HG02678 (cell line): ENCODE data around the gene FAAP100.

Experiments used
- ATAC-seq: cut with Tn5 transposase; IDR thresholded peaks from one replicate; pipeline ENCODE4 v1.9.1; 2021; ENCODE audit warnings: mild to moderate bottlenecking, moderate library complexity; ENCODE audit not compliant: unreplicated experiment

Gene FAAP100

DNA sequence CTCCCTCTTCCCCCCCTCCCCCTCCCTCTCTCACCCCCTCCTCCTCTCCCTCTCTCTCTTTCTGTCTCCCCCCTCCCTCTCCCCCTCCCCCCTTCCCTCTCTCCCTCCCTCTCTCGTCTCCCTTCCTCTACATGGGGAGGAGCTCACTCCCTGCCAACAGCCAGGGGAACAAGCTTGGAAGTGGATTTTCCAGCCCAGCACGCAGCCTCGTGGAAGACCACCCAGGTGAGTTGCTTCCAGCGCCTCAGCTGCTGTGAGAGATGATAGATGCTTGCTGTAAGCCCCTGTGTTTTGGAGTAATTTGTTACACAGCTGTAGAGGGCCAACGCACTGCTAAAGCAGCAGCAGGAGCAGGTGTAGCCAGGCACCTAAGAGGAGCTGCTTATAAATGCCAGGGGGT lies 60.4 kb downstream of the FAAP100 start:
- ATAC-seq = no peak

DNA sequence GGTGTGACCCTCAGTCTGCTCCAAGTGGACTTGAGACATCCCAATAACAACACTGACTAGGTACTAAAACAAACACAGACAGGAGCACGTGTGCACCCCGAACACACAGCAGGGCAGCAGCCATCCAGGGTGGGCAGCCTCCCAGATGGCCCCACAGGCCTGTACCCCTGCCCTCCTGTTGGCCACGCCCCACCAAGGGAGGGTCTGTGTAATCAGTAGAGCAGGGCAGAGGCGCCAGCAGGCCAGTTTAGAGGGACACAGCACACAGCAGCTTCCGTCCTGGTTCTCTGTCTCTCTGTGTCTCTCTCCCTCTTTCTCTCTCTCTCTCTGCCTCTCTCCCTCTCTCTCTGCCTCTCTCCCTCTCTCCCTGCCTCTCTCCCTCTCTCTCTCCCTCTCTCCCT lies 61.0 kb downstream of the FAAP100 start:
- no peak for ATAC-seq

DNA sequence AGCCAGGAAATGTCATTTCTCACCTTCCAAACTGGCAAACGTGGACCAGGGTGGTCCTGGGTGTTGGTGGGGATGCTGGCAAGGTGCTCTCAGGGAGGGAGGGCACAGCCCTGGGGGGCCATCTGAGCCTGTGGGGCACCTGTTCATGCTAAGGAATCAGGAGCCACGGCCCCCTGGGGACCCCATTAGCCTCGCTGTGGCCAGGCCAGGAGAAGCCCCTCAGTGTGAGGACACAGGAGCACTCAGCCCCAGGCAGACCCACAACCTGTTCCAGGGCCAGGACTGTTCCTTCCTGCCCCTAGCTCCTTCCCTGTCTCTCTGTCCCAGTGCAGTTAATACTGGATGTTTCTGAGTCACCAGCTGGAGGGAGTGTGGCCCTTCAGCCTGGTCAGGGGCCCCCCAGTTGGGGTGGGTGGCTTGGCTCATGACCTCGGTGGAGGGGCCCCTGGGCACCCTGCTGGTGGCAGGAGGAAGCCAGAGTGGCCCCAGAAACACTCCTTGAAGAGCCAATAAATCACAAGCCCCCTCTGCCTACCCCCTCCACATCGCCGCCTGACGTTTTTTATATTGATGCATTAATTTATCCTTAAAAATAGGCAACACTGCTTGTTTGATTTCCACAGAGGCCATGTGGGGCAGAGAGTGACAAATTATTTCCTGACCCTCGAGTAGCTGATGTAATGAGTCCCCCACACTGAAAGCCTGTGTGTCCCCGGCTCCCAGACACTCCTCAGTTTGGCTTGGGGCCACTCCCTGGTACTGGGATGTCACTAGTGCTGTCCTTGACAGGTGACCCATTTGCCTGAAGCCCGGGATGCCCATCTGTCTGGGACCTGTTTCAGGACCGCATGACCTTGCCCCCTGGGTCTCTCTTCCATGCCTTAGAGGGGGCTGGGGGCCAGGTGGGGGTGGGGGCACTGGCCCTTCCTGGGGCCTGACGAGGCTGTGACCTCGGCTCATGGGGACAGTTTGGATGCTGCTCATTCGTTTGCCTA lies 61.9 kb downstream of the FAAP100 start:
- ATAC-seq = no peak
